A375 (cell line): ENCODE data around the gene ATP4A. TPM values are rescaled to one million over a fixed set of nuclear protein-coding genes. Genes with fewer than 3 reads are reported as not detected.

ENCODE experiments used
- total RNA-seq: library from RNA; depleted of rRNA; stranded (reverse); fragments of >200 nt; shearing (Covaris generic); gene quantifications from 2 replicates; pipeline ENCODE4 v1.2.3, GENCODE V29; 2014; rRNA removed

The ATP4A gene
- total RNA-seq = not detected in 2 replicates

DNA sequence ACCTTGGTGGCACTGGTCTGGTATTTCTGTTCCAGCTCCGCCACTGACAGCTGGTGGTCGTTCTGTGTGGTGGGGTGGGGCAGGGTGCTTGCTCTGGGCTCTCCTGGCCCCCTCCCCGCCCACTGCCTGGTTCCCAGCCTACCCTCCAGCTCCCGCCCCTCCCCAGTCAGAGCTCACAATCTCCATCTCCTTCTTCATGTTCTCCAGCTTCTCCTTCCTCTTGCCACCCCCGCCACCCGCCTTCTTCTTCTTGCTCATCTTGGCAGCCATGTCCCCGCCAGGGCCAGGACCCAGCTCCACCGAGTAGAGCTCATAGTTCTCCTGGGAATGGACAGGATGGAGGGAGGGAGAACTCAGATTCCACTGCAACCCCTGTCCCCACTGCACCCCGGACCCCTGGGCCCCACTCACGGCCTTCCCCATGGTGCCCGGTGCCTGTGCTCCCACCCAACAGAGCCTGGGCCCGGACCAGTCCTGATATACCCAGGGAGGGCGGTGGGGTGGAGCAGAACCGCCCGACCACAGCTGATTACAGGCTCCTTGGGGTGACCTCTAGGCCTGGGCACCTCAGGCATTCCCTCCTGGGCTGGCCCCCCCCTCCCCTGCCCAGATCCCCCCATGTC lies at the start of gene ATP4A:
ATP4A (minus strand) TSS at position 452 of the 623 bp plus-strand sequence; CDS start at position 423, 29 bp downstream.

DNA sequence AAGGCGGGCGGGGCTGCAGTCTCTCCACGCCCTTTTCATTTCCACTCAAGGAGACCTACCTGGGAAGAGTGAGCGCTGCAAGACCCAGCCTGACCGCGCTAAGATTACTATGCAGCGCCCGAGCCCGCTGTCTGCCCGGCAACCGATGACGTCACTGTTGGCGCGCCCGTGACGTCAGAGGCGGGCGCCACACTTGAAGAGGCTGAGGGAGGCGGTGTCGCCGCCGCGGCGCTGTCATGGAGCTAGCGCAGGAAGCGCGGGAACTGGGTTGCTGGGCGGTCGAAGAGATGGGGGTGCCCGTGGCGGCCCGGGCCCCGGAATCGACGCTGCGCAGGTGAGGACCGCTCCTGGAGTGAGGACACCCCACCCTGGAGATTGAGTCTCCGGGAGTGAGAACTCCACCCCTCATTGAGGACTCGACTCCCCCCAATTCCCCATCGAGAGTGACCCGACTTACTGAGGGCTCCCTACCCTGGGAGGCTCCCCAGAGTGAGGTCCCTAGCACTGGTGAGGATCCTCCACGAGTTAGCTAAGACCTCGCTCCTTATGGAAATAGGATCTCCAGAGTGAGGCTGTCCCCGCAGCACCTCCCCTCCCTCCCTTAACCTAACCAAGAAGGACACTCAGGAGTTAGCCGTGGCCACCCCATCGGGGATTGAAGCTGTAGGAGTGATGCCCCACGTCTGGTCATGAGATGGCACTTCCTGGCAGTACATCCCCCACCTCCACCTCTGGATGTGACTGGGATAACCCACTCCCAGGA lies 49.3 kb upstream of the ATP4A start, which contains the start of gene HAUS5:
HAUS5 (plus strand) TSS at position 177 of the 763 bp plus-strand sequence; CDS start at position 237, 60 bp downstream.

DNA sequence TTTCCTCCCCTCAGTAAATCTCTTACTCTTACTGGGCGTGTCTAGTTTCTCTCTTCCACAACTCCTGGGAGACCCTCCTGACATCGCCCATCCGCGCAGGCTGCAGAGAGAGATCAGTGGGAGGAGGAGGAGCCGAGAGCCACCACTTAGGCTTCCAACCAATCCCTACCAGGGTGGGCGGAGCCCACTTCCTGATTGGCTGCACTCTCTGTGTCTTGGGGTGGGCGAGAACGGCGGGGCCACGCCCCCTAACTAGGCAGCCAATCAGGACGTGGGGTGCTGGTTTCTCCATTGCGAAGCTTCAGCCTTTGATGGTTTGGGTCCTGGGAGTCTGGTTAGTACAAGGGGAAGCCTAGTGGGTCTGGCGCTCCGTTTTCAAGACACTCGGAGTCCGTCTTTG lies 22.4 kb upstream of the ATP4A start, which contains the start of gene PMIS2:
PMIS2 (plus strand) TSS at position 326 of the 400 bp plus-strand sequence. CDS start 87 bp downstream, outside the sequence.

DNA sequence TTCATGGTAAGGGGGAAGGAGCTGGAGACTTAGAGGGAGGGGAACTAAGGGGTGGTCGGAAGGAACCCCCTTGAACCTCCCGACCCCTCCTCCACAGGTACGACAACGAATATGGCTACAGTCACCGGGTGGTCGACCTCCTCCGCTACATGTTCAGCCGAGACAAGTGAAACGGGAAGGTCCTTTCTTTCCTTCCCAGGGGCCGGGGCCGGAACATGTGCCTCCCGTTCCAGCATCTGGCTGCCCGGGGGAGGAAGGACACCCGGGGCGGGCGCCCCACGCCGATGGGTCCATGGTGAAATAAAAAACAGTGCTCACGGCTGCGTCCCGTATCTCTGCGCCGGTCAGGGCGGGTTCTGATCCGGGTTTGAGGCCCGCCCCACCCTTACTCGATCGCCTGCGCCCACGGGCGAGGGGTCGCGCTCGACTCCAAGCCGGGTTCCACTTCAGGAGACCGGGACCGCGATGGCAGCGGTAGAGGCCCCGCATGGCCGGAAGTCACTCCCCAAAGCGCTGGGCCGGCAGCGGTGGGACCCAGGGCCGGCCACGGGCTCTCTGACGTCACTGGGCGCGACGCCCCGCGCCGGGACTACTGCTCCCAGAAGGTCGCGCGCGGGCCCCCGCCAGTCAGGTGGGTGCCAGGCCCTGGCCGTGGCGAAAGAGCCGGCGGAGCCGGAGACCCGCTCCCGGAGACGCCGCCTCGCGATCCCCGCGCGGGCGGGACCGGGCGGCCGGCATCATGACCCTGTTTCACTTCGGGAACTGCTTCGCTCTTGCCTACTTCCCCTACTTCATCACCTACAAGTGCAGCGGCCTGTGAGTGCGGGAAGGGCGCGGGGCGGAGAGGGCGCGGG lies 18.2 kb downstream of the ATP4A start, which contains the start of gene TMEM147:
TMEM147 (plus strand) TSS at position 626 of the 854 bp plus-strand sequence; CDS start at position 740, 114 bp downstream.

DNA sequence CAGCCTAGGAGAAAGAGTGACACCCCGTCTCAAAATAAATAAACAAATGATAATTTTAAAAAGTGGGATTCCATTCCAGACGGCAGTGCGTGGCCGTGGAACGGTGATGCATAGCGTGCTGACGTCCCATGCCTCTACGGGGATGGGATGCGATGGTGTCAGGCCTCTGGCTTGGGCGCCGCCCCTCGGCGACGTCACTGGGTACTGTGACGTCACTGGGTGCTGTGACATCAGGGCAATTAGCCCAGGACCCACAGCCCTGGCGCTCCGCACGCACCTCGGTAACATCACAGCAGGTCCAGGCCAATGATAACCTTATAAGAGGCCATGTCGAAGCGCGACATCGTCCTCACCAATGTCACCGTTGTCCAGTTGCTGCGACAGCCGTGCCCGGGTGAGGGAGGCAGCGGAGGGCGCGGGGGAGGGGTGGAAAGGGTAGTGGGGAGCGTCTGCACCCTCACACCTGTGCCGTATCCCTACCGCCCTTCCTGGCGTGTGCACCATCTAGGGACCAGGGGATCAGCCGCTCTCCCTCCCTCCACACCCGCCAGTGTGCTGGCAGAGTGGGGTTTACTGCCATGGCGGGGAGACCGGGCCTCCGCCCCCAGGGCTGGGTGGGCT lies 30.1 kb downstream of the ATP4A start, which contains the start of gene GAPDHS:
GAPDHS (plus strand) TSS at position 256 of the 621 bp plus-strand sequence; CDS start at position 328, 72 bp downstream.

GRCh38 chr19:35528218-35529038 lies 35.0 kb downstream of the ATP4A start, which contains the start of gene SBSN:
TSS of gene SBSN (minus strand) at chr19:35528311. CDS start at chr19:35528281, 30 bp downstream.

GRCh38 chr19:35513628-35514281 lies 49.7 kb downstream of the ATP4A start, which contains the start of gene DMKN:
TSS of gene DMKN (minus strand) at chr19:35513649. CDS start at chr19:35513475, 174 bp downstream.

Other genes starting within 250 kb of the ATP4A start
- 8.2 and 11.6 TPM in 2 replicates for gene CD22, start 234.5 kb downstream of the ATP4A start, total RNA-seq
- 0.16 TPM in 1 of 2 replicates, not detected in the other for gene FFAR1, start 215.8 kb downstream of the ATP4A start, total RNA-seq
- not detected in 2 replicates for gene FFAR3, start 205.2 kb downstream of the ATP4A start, total RNA-seq
- gene GPR42, start 192.6 kb downstream of the ATP4A start, total RNA-seq = not detected in 2 replicates
- gene FFAR2, start 115.4 kb downstream of the ATP4A start, total RNA-seq = not detected in 2 replicates
- not detected in 2 replicates for gene KRTDAP, start 73.2 kb downstream of the ATP4A start, total RNA-seq
- 16.5 and 24.2 TPM in 2 replicates for gene DMKN, start 50.0 kb downstream of the ATP4A start, total RNA-seq
- gene SBSN, start 35.3 kb downstream of the ATP4A start, total RNA-seq = 0.05 TPM in 1 of 2 replicates, not detected in the other
- not detected in 2 replicates for gene GAPDHS, start 30.2 kb downstream of the ATP4A start, total RNA-seq
- gene TMEM147, start 18.0 kb downstream of the ATP4A start, total RNA-seq = 126 and 129 TPM in 2 replicates
- gene PMIS2, start 22.5 kb upstream of the ATP4A start, total RNA-seq = not detected in 2 replicates
- 45.8 and 47.4 TPM in 2 replicates for gene HAUS5, start 49.1 kb upstream of the ATP4A start, total RNA-seq
- gene RBM42, start 65.4 kb upstream of the ATP4A start, total RNA-seq = 86.8 and 95.1 TPM in 2 replicates
- 0.88 and 1.1 TPM in 2 replicates for gene ETV2, start 78.1 kb upstream of the ATP4A start, total RNA-seq
- gene COX6B1, start 84.7 kb upstream of the ATP4A start, total RNA-seq = 327 and 328 TPM in 2 replicates
- gene UPK1A, start 102.9 kb upstream of the ATP4A start, total RNA-seq = not detected in 2 replicates
- gene ZBTB32, start 140.9 kb upstream of the ATP4A start, total RNA-seq = not detected in 2 replicates
- 14.4 and 20.0 TPM in 2 replicates for gene KMT2B, start 154.3 kb upstream of the ATP4A start, total RNA-seq
- gene IGFLR1, start 178.8 kb upstream of the ATP4A start, total RNA-seq = 3.6 and 6.8 TPM in 2 replicates
- 22.6 and 23.4 TPM in 2 replicates for gene U2AF1L4, start 181.8 kb upstream of the ATP4A start, total RNA-seq
- 35.6 and 40.4 TPM in 2 replicates for gene PSENEN, start 182.0 kb upstream of the ATP4A start, total RNA-seq
- 7.4 and 12.7 TPM in 2 replicates for gene LIN37, start 184.9 kb upstream of the ATP4A start, total RNA-seq
- 0.40 TPM in 1 of 2 replicates, not detected in the other for gene HSPB6, start 193.4 kb upstream of the ATP4A start, total RNA-seq
- 9.5 and 10.8 TPM in 2 replicates for gene PROSER3, start 194.5 kb upstream of the ATP4A start, total RNA-seq
- gene ARHGAP33, start 211.9 kb upstream of the ATP4A start, total RNA-seq = 3.3 and 9.8 TPM in 2 replicates
- gene PRODH2, start 249.2 kb upstream of the ATP4A start, total RNA-seq = not detected in 2 replicates